Measurements from ENCODE around the gene EARS2.
A peak's percentile ranks its signal among the peaks of the same experiment; 100 is the strongest.
"Not testable (repeated sequence)": the region's sequence is repeated elsewhere in the genome, so short reads cannot be mapped to it uniquely, and the experiment has no call there.

EARS2 gene

GRCh38 chr16:23557779-23558702, 891 bp upstream of the EARS2 start:
- DNase-seq (ENCODE audit: low spot score) = no peak
- Mint-ChIP-seq H3K9me3 (no peaks in the 10 kb centered on the region), H3K36me3 (ENCODE audit: low read depth) (peaks cover 31% of the 10 kb centered on the region), H3K27ac (peak overlapping the region; percentile 86), H3K4me3 (peak overlapping the region; percentile 90), H3K4me1 (ENCODE audit: low read depth) (peaks cover 23% of the 10 kb centered on the region), H3K27me3 (ENCODE audit: low read depth) (no peaks in the 10 kb centered on the region)

GRCh38 chr16:23554536-23554935, 2.6 kb downstream of the EARS2 start:
- DNase-seq (ENCODE audit: low spot score) = no peak
- H3K4me3 Mint-ChIP-seq = no peak overlapping the region

GRCh38 chr16:23552161-23552560, 5.0 kb downstream of the EARS2 start:
- H3K9me3 Mint-ChIP-seq = no peaks in the 10 kb centered on the region
- H3K27ac Mint-ChIP-seq = no peak overlapping the region
- no peak overlapping the region for H3K4me3 Mint-ChIP-seq
- H3K4me1 Mint-ChIP-seq (ENCODE audit: low read depth) = peaks cover 8% of the 10 kb centered on the region
- H3K36me3 Mint-ChIP-seq (ENCODE audit: low read depth) = peaks cover 20% of the 10 kb centered on the region
- no peaks in the 10 kb centered on the region for H3K27me3 Mint-ChIP-seq (ENCODE audit: low read depth)
- DNase-seq (ENCODE audit: low spot score) = no peak

More at GRCh38 chr16:23554536-23554935, 2.6 kb downstream of the EARS2 start:
- peaks cover 19% of the 10 kb centered on the region for H3K36me3 Mint-ChIP-seq (ENCODE audit: low read depth)
- no peaks in the 10 kb centered on the region for H3K27me3 Mint-ChIP-seq (ENCODE audit: low read depth)
- no peak overlapping the region for H3K27ac Mint-ChIP-seq
- peaks cover 14% of the 10 kb centered on the region for H3K4me1 Mint-ChIP-seq (ENCODE audit: low read depth)
- no peaks in the 10 kb centered on the region for H3K9me3 Mint-ChIP-seq

- H3K27me3 Mint-ChIP-seq (ENCODE audit: low read depth) = no peaks in the 10 kb centered on the region
- no peak overlapping the region for H3K4me3 Mint-ChIP-seq
- H3K36me3 Mint-ChIP-seq (ENCODE audit: low read depth) = peaks cover 23% of the 10 kb centered on the region
- no peaks in the 10 kb centered on the region for H3K4me1 Mint-ChIP-seq (ENCODE audit: low read depth)
- no peak for DNase-seq (ENCODE audit: low spot score)
- H3K9me3 Mint-ChIP-seq = no peaks in the 10 kb centered on the region
- no peak overlapping the region for H3K27ac Mint-ChIP-seq
Observed at GRCh38 chr16:23549938-23550337, 7.2 kb downstream of the EARS2 start.

- Mint-ChIP-seq H3K4me1 (ENCODE audit: low read depth) (no peaks in the 10 kb centered on the region), H3K9me3 (no peaks in the 10 kb centered on the region), H3K27ac (no peak overlapping the region), H3K36me3 (ENCODE audit: low read depth) (peaks cover 17% of the 10 kb centered on the region), H3K4me3 (no peak overlapping the region), H3K27me3 (ENCODE audit: low read depth) (no peaks in the 10 kb centered on the region)
- DNase-seq (ENCODE audit: low spot score) = no peak
Observed at GRCh38 chr16:23544436-23544835, 12.7 kb downstream of the EARS2 start.

GRCh38 chr16:23540817-23541178, 16.4 kb downstream of the EARS2 start:
- peaks cover 12% of the 10 kb centered on the region for H3K36me3 Mint-ChIP-seq (ENCODE audit: low read depth)

GRCh38 chr16:23539984-23540816, 16.9 kb downstream of the EARS2 start:
- H3K27ac Mint-ChIP-seq = no peak overlapping the region
- no peak overlapping the region for H3K4me3 Mint-ChIP-seq
- no peaks in the 10 kb centered on the region for H3K4me1 Mint-ChIP-seq (ENCODE audit: low read depth)
- H3K27me3 Mint-ChIP-seq (ENCODE audit: low read depth) = no peaks in the 10 kb centered on the region
- H3K9me3 Mint-ChIP-seq = no peaks in the 10 kb centered on the region
- H3K36me3 Mint-ChIP-seq (ENCODE audit: low read depth) = peaks cover 12% of the 10 kb centered on the region
- DNase-seq (ENCODE audit: low spot score) = no peak

More at GRCh38 chr16:23540817-23541178, 16.4 kb downstream of the EARS2 start:
- H3K9me3 Mint-ChIP-seq; H3K27ac Mint-ChIP-seq; H3K4me3 Mint-ChIP-seq; H3K4me1 Mint-ChIP-seq (ENCODE audit: low read depth); DNase-seq (ENCODE audit: low spot score); H3K27me3 Mint-ChIP-seq (ENCODE audit: low read depth): not testable (repeated sequence)

- Mint-ChIP-seq H3K4me1 (ENCODE audit: low read depth) (no peaks in the 10 kb centered on the region), H3K27ac (no peak overlapping the region), H3K27me3 (ENCODE audit: low read depth) (no peaks in the 10 kb centered on the region), H3K9me3 (no peaks in the 10 kb centered on the region), H3K4me3 (no peak overlapping the region), H3K36me3 (ENCODE audit: low read depth) (peaks cover 18% of the 10 kb centered on the region)
- no peak for DNase-seq (ENCODE audit: low spot score)
Observed at GRCh38 chr16:23538919-23539278, 18.3 kb downstream of the EARS2 start.

GRCh38 chr16:23537390-23537789, 19.8 kb downstream of the EARS2 start:
- Mint-ChIP-seq H3K9me3 (no peaks in the 10 kb centered on the region), H3K27ac (no peak overlapping the region), H3K36me3 (ENCODE audit: low read depth) (peaks cover 24% of the 10 kb centered on the region), H3K4me1 (ENCODE audit: low read depth) (no peaks in the 10 kb centered on the region), H3K4me3 (no peak overlapping the region), H3K27me3 (ENCODE audit: low read depth) (no peaks in the 10 kb centered on the region)
- no peak for DNase-seq (ENCODE audit: low spot score)

- H3K4me1 Mint-ChIP-seq (ENCODE audit: low read depth) = no peaks in the 10 kb centered on the region
- H3K4me3 Mint-ChIP-seq = no peak overlapping the region
- no peaks in the 10 kb centered on the region for H3K27me3 Mint-ChIP-seq (ENCODE audit: low read depth)
- no peaks in the 10 kb centered on the region for H3K9me3 Mint-ChIP-seq
- peaks cover 20% of the 10 kb centered on the region for H3K36me3 Mint-ChIP-seq (ENCODE audit: low read depth)
- DNase-seq (ENCODE audit: low spot score) = no peak
- no peak overlapping the region for H3K27ac Mint-ChIP-seq
Observed at GRCh38 chr16:23535901-23536300, 21.2 kb downstream of the EARS2 start.

GRCh38 chr16:23534868-23535860, 22.0 kb downstream of the EARS2 start:
- no peak overlapping the region for H3K27ac Mint-ChIP-seq
- H3K4me1 Mint-ChIP-seq (ENCODE audit: low read depth) = no peaks in the 10 kb centered on the region
- no peaks in the 10 kb centered on the region for H3K9me3 Mint-ChIP-seq
- no peak for DNase-seq (ENCODE audit: low spot score)
- peaks cover 20% of the 10 kb centered on the region for H3K36me3 Mint-ChIP-seq (ENCODE audit: low read depth)
- no peak overlapping the region for H3K4me3 Mint-ChIP-seq
- H3K27me3 Mint-ChIP-seq (ENCODE audit: low read depth) = no peaks in the 10 kb centered on the region

- no peak overlapping the region for H3K4me3 Mint-ChIP-seq
- H3K9me3 Mint-ChIP-seq = no peaks in the 10 kb centered on the region
- no peak for DNase-seq (ENCODE audit: low spot score)
- H3K27ac Mint-ChIP-seq = no peak overlapping the region
- no peaks in the 10 kb centered on the region for H3K27me3 Mint-ChIP-seq (ENCODE audit: low read depth)
- H3K4me1 Mint-ChIP-seq (ENCODE audit: low read depth) = no peaks in the 10 kb centered on the region
- peaks cover 12% of the 10 kb centered on the region for H3K36me3 Mint-ChIP-seq (ENCODE audit: low read depth)
Observed at GRCh38 chr16:23532448-23532847, 24.7 kb downstream of the EARS2 start.

GRCh38 chr16:23530062-23530461, 27.1 kb downstream of the EARS2 start:
- H3K9me3 Mint-ChIP-seq = no peaks in the 10 kb centered on the region
- H3K27ac Mint-ChIP-seq = no peak overlapping the region
- DNase-seq (ENCODE audit: low spot score) = no peak
- peaks cover 17% of the 10 kb centered on the region for H3K36me3 Mint-ChIP-seq (ENCODE audit: low read depth)
- H3K27me3 Mint-ChIP-seq (ENCODE audit: low read depth) = no peaks in the 10 kb centered on the region
- H3K4me3 Mint-ChIP-seq = no peak overlapping the region
- H3K4me1 Mint-ChIP-seq (ENCODE audit: low read depth) = no peaks in the 10 kb centered on the region
